Measurements from ENCODE around the gene HELZ. TPM values are rescaled to one million over a fixed set of nuclear protein-coding genes. Genes with fewer than 3 reads are reported as not detected.
A peak's percentile ranks its signal among the peaks of the same experiment; 100 is the strongest.

HELZ gene
- total RNA-seq, 1 donor from 2014 or later = 71.0 TPM

DNA sequence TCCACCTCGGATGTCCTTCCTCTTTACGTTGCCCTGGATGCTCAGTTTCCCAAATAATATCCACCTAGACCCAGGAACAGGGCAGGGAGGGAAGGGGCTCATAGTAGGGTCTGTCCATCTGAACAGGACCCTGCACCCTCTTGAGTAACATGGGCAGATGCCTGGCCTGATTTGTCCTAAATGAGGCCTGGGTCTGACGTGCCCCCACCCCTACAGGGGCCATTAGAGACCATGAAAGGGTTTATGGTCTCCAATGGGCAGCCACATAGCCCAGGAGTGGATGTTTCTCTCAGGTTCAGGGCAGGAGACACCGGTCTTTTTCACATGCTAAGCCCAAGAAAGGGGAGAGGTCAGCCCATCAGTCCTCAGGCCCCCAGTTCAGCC, 193.8 kb downstream of the HELZ start:
- H3K36me3 Mint-ChIP-seq (ENCODE audit: insufficient read depth) = peaks cover 5% of the 10 kb centered on the region
- peaks cover 17% of the 10 kb centered on the region for H3K9me3 Mint-ChIP-seq (ENCODE audit: low read depth)
- TF ChIP-seq, protein P1, sequence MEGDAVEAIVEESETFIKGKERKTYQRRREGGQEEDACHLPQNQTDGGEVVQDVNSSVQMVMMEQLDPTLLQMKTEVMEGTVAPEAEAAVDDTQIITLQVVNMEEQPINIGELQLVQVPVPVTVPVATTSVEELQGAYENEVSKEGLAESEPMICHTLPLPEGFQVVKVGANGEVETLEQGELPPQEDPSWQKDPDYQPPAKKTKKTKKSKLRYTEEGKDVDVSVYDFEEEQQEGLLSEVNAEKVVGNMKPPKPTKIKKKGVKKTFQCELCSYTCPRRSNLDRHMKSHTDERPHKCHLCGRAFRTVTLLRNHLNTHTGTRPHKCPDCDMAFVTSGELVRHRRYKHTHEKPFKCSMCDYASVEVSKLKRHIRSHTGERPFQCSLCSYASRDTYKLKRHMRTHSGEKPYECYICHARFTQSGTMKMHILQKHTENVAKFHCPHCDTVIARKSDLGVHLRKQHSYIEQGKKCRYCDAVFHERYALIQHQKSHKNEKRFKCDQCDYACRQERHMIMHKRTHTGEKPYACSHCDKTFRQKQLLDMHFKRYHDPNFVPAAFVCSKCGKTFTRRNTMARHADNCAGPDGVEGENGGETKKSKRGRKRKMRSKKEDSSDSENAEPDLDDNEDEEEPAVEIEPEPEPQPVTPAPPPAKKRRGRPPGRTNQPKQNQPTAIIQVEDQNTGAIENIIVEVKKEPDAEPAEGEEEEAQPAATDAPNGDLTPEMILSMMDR (IDR thresholded peaks at IDR 0.05; ENCODE audit: unreplicated experiment) = no peak
- peaks cover 5% of the 10 kb centered on the region for H3K27me3 Mint-ChIP-seq
- no peak overlapping the region for H3K27ac Mint-ChIP-seq
- no peak overlapping the region for H3K4me3 Mint-ChIP-seq (ENCODE audit: low read depth)
- peaks cover 8% of the 10 kb centered on the region for H3K4me1 Mint-ChIP-seq (ENCODE audit: low read depth)
- no peak for DNase-seq (ENCODE audit: low spot score, unreplicated experiment)

DNA sequence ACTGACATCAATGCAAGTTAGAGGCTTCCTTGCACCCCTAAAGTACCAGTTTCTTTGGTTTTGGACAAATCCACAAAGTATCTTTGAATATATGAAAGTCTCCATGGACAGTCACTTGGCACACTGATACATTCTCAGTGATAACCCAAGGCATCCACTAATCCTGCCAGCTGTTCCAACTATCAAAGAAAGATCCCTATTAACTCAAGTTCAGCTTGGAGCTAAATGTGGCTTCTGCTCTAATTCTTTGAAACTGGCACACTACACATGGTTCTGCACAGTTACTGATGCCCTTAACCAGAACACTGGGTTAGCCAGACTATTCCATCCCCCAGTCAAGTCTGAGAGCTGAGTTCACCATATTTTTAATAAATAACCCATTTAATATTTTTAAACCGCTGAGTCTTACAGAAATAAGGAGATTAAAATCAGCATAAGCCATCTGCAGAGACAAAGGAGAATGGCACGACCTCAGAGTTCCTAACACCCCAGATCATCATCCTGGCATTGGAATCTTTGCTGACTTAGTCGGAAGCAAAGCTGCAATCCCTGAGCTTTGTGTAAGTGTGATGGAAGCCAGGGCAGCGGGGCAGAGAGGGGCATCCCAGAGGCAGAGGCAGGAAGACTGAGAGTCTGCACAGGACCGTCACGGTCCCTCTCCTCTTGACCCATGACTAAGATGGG, 194.4 kb downstream of the HELZ start:
- peaks cover 8% of the 10 kb centered on the region for H3K4me1 Mint-ChIP-seq (ENCODE audit: low read depth)
- no peak overlapping the region for H3K4me3 Mint-ChIP-seq (ENCODE audit: low read depth)
- no peak overlapping the region for H3K27ac Mint-ChIP-seq
- H3K36me3 Mint-ChIP-seq (ENCODE audit: insufficient read depth) = peaks cover 5% of the 10 kb centered on the region
- TF ChIP-seq, protein P1 (IDR thresholded peaks at IDR 0.05; ENCODE audit: unreplicated experiment) = no peak
- H3K9me3 Mint-ChIP-seq (ENCODE audit: low read depth) = peaks cover 17% of the 10 kb centered on the region
- DNase-seq (ENCODE audit: low spot score, unreplicated experiment) = no peak
- H3K27me3 Mint-ChIP-seq = peaks cover 5% of the 10 kb centered on the region

DNA sequence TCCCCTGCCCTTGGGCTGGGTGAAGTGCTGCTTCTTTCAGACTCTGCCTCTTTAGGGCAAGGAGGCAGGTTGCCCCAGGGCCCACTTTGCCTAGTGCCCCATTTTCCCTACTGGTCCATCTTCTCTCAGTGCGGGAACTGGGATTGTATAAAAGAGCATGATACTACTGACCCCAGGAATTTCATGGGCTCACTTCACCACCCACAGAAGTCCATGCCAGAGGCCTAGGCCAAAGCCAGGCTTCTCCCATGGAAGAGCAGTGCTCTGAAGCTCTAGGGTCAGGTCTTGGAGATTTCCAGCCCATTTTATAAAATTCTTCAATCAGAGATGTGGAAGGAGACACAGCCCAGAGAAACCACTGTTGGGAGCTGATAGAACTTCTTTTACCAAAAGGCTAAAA, 194.9 kb downstream of the HELZ start:
- no peak for DNase-seq (ENCODE audit: low spot score, unreplicated experiment)
- Mint-ChIP-seq H3K27ac (no peak overlapping the region), H3K4me1 (ENCODE audit: low read depth) (peaks cover 8% of the 10 kb centered on the region), H3K4me3 (ENCODE audit: low read depth) (no peak overlapping the region), H3K9me3 (ENCODE audit: low read depth) (peaks cover 17% of the 10 kb centered on the region), H3K27me3 (peaks cover 5% of the 10 kb centered on the region), H3K36me3 (ENCODE audit: insufficient read depth) (peaks cover 5% of the 10 kb centered on the region)
- TF ChIP-seq, protein P1 (IDR thresholded peaks at IDR 0.05; ENCODE audit: unreplicated experiment) = no peak

DNA sequence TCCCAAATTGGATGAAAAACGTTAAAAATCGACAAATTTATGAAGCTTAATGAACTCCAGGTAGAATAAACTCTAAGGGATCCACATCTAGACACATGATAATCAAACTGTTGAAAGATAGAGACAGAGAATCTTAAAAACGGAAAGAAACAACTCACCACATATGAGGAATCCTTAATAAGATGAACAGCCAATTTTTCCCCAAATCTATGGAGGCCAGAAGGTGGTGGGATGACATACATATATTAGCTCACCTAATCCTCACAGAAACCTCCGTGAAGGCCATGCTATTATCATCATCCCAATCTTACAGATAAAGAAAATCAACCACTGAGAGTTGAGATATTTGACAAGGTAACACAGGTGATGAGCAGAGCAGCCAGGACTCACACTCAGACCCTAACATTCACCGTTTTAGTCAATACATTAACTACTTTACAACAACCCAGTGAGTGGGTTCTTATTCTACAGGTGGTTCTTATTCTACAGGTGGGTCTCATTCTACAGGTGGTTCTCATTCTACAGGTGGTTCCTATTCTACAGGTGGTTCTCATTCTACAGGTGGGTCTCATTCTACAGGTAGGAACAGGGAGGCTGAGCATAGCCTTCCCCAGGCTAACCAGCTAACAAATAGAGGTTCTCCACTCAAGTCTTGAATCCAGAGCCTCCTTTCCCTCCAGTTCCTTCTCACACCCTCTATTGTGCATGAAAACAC, 195.8 kb downstream of the HELZ start:
- Mint-ChIP-seq H3K36me3 (ENCODE audit: insufficient read depth) (peaks cover 5% of the 10 kb centered on the region), H3K9me3 (ENCODE audit: low read depth) (peaks cover 17% of the 10 kb centered on the region), H3K27me3 (no peaks in the 10 kb centered on the region), H3K4me1 (ENCODE audit: low read depth) (peaks cover 8% of the 10 kb centered on the region), H3K27ac (no peak overlapping the region), H3K4me3 (ENCODE audit: low read depth) (no peak overlapping the region)
- TF ChIP-seq, protein P1 (IDR thresholded peaks at IDR 0.05; ENCODE audit: unreplicated experiment) = no peak
- DNase-seq (ENCODE audit: low spot score, unreplicated experiment) = no peak

DNA sequence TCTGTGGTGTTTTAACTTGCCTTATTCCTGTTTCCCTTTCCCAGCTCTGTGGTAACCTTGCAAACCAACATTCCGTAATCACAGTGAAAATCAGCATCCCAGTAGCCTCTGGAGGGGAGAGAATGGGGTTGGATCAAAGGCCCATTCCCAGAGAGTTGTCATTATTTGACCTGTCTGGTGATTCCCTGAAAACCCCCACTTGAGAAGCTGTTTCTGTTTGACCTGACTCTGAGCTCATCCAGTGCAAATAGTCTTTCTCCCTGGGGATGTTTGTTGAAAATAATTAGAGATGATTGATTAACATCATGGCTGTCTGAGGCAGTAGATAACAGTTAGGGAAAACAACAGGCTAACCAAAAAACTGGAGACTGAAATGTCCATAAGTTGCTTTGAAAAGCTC, 197.6 kb downstream of the HELZ start:
- peaks cover 17% of the 10 kb centered on the region for H3K9me3 Mint-ChIP-seq (ENCODE audit: low read depth)

More for the DNA sequence above, 197.6 kb downstream of the HELZ start:
- H3K27ac Mint-ChIP-seq = peak overlapping the region; percentile 35
- H3K4me1 Mint-ChIP-seq (ENCODE audit: low read depth) = peaks cover 16% of the 10 kb centered on the region
- TF ChIP-seq, protein P1 (IDR thresholded peaks at IDR 0.05; ENCODE audit: unreplicated experiment) = no peak
- H3K4me3 Mint-ChIP-seq (ENCODE audit: low read depth) = no peak overlapping the region
- DNase-seq (ENCODE audit: low spot score, unreplicated experiment) = no peak
- H3K36me3 Mint-ChIP-seq (ENCODE audit: insufficient read depth) = peaks cover 5% of the 10 kb centered on the region
- H3K27me3 Mint-ChIP-seq = peaks cover 2% of the 10 kb centered on the region
